NCI-H446 treated with DMSO at 0.1 percent for 48 hours (cell line): ENCODE measurements around the gene CTNNAL1.
"Not testable (repeated sequence)": the region's sequence is repeated elsewhere in the genome, so short reads cannot be mapped to it uniquely, and the experiment has no call there.

Experiments used
- DNase-seq: peaks from one replicate; lab custom pipeline; 2025; lab: John Stamatoyannopoulos, UW

The CTNNAL1 gene

GRCh38 chr9:109012876-109013678 lies at the start of gene CTNNAL1:
Gene CTNNAL1, minus strand, starts transcription at chr9:109013499. Its CDS starts 57 bp downstream, at chr9:109013442.
- peak; percentile 36 for DNase-seq

- no peak for DNase-seq
These were observed 49.2 kb upstream of the CTNNAL1 start for GRCh38 chr9:109062543-109062942.

GRCh38 chr9:109060191-109060590 lies 46.9 kb upstream of the CTNNAL1 start:
- DNase-seq: no peak

- not testable (repeated sequence) for DNase-seq
These were observed 39.8 kb upstream of the CTNNAL1 start for GRCh38 chr9:109053121-109053520.

GRCh38 chr9:109052416-109052815 lies 39.1 kb upstream of the CTNNAL1 start:
- DNase-seq: no peak

GRCh38 chr9:109051733-109052132 lies 38.4 kb upstream of the CTNNAL1 start:
- no peak for DNase-seq

- no peak for DNase-seq
These were observed 37.1 kb upstream of the CTNNAL1 start for GRCh38 chr9:109050444-109050843.

GRCh38 chr9:109048822-109049221 lies 35.5 kb upstream of the CTNNAL1 start:
- DNase-seq: no peak

GRCh38 chr9:109047259-109047658 lies 34.0 kb upstream of the CTNNAL1 start:
- DNase-seq: no peak

GRCh38 chr9:109046346-109046745 lies 33.0 kb upstream of the CTNNAL1 start:
- DNase-seq: no peak

GRCh38 chr9:109043578-109043977 lies 30.3 kb upstream of the CTNNAL1 start:
- DNase-seq: no peak

- DNase-seq: no peak
These were observed 27.3 kb upstream of the CTNNAL1 start for GRCh38 chr9:109040571-109040970.

GRCh38 chr9:109039539-109039938 lies 26.2 kb upstream of the CTNNAL1 start:
- DNase-seq: no peak

- DNase-seq: no peak
These were observed 24.8 kb upstream of the CTNNAL1 start for GRCh38 chr9:109037946-109038715.

GRCh38 chr9:109036744-109037680 lies 23.7 kb upstream of the CTNNAL1 start:
- DNase-seq: no peak

- DNase-seq: no peak
These were observed 22.6 kb upstream of the CTNNAL1 start for GRCh38 chr9:109035684-109036423.

- DNase-seq: no peak
These were observed 20.8 kb upstream of the CTNNAL1 start for GRCh38 chr9:109033941-109034700.

GRCh38 chr9:109031241-109031640 lies 17.9 kb upstream of the CTNNAL1 start:
- DNase-seq: no peak

GRCh38 chr9:109030426-109030825 lies 17.1 kb upstream of the CTNNAL1 start:
- no peak for DNase-seq

- no peak for DNase-seq
These were observed 15.2 kb upstream of the CTNNAL1 start for GRCh38 chr9:109028457-109028856.

- DNase-seq: no peak
These were observed 13.9 kb upstream of the CTNNAL1 start for GRCh38 chr9:109027176-109027575.
